GM12878 (cell line): ENCODE data around the gene IL17RE. TPM values are rescaled to one million over a fixed set of nuclear protein-coding genes. Genes with fewer than 3 reads are reported as not detected.

Experiments used
- ATAC-seq: fragments of 200-7000 bp; cut with Tn5 transposase; 3 replicates; pipeline ENCODE4 v1.9.1; 2020; ENCODE audit warnings: mild to moderate bottlenecking, moderate library complexity
- BruUV-seq: library from RNA; stranded (reverse); fragments of 400-500 nt; replicated peaks from 2 replicates; lab custom pipeline; 2021; lab: Mats Ljungman, UMichigan
- CTCF ChIA-PET: fragments of 300-600 bp; sonication (Branson Sonifier 250); formaldehyde crosslinking; extraction: SDS; loops from one replicate; lab custom pipeline; 2021; ENCODE audit warnings: inconsistent platforms; lab: Yijun Ruan, JAX
- POLR2A ChIA-PET: fragments of 350-600 bp; formaldehyde crosslinking; extraction: SDS; loops from one replicate; lab custom pipeline; 2021; ENCODE audit warnings: inconsistent platforms; lab: Charles Lee
- RAD21 ChIA-PET: fragments of 300-600 bp; sonication (Branson Sonifier 250); formaldehyde crosslinking; loops from one replicate; lab custom pipeline; 2023; ENCODE audit warnings: antibody characterized with exemption; ENCODE audit not compliant: unreplicated experiment; lab: Charles Lee
- SMC1A ChIA-PET: fragments of 300-600 bp; sonication (Branson Sonifier 250); formaldehyde crosslinking; loops from one replicate; lab custom pipeline; 2023; ENCODE audit not compliant: unreplicated experiment, uncharacterized antibody; lab: Charles Lee
- DNase-seq: peaks from one replicate; pipeline ENCODE4 v3.0.0-alpha.2; 2011; ENCODE audit warnings: low read depth, low spot score
- FAIRE-seq: peaks from 3 replicates; lab custom pipeline; 2011; peaks lifted over from hg19 to GRCh38; lab: Jason Lieb, UNC
- H2AFZ ChIP-seq: 2 replicates; pipeline ENCODE4 v1.6.0; 2011; ENCODE audit warnings: low read depth, low read length, control low read depth; ENCODE audit not compliant: control insufficient read depth
- H3K27ac ChIP-seq: 2 replicates; pipeline ENCODE4 v1.5.1; 2011; ENCODE audit warnings: control low read depth; ENCODE audit not compliant: control insufficient read depth, insufficient read depth
- H3K27me3 ChIP-seq, 2 experiments: replicated peaks in 1 of 2; 2 replicates each; pipeline versions ENCODE4 v1.6.0 to v1.6.1; 2011; ENCODE audit warnings: low read length in 1 of 2; ENCODE audit not compliant: control insufficient read depth in 2 of 2, insufficient read depth in 2 of 2
- H3K36me3 ChIP-seq, 2 experiments: 2 replicates each; pipeline ENCODE4 v1.5.1; 2011; ENCODE audit warnings: low read length in 1 of 2; ENCODE audit not compliant: control insufficient read depth in 2 of 2, insufficient read depth in 2 of 2
- H3K4me1 ChIP-seq: 2 replicates; pipeline ENCODE4 v1.6.1; 2011; ENCODE audit warnings: mild to moderate bottlenecking, low read length, moderate library complexity, mixed read lengths; ENCODE audit not compliant: control insufficient read depth, insufficient read depth
- H3K4me2 ChIP-seq: 2 replicates; pipeline ENCODE4 v1.6.0; 2011; ENCODE audit warnings: control low read depth; ENCODE audit not compliant: control insufficient read depth, insufficient read depth
- H3K4me3 ChIP-seq: fragments of 200-600 bp; sonication (generic); 2 replicates; pipeline ENCODE4 v1.5.1; 2016
- H3K79me2 ChIP-seq: 2 replicates; pipeline ENCODE4 v1.6.0; 2011; ENCODE audit warnings: low read length; ENCODE audit not compliant: control insufficient read depth, insufficient read depth
- H3K9ac ChIP-seq: 2 replicates; pipeline ENCODE4 v1.8.0; 2011; ENCODE audit warnings: low read length, control low read depth, mixed read lengths; ENCODE audit not compliant: control insufficient read depth, insufficient read depth
- H3K9me3 ChIP-seq: replicated peaks from 3 replicates; pipeline ENCODE4 v1.5.1; 2011; ENCODE audit warnings: mild to moderate bottlenecking, low read length; ENCODE audit not compliant: control insufficient read depth, insufficient read depth
- H4K20me1 ChIP-seq: 2 replicates; pipeline ENCODE4 v1.6.0; 2011; ENCODE audit not compliant: control insufficient read depth, insufficient read depth
- DPF2 ChIP-seq: fragments of 450-650 bp; IDR thresholded peaks from 2 replicates; pipeline ENCODE4 v1.6.1; 2017; ENCODE audit warnings: mild to moderate bottlenecking
- POLR2A ChIP-seq: IDR thresholded peaks from 2 replicates; pipeline ENCODE4 v1.6.1; 2011; ENCODE audit warnings: low read depth, mild to moderate bottlenecking, low read length
- POLR2AphosphoS2 ChIP-seq: IDR thresholded peaks from 2 replicates; pipeline ENCODE4 v1.6.1; 2011; ENCODE audit warnings: low read depth, mild to moderate bottlenecking, low read length, improper control_type of control experiment, moderate library complexity
- SMAD1 ChIP-seq: fragments of 450-650 bp; IDR thresholded peaks from 2 replicates; pipeline ENCODE4 v1.6.1; 2018; ENCODE audit warnings: mild to moderate bottlenecking, low read depth; ENCODE audit not compliant: partially characterized antibody
- STAT3 ChIP-seq: IDR thresholded peaks from 2 replicates; pipeline ENCODE4 v1.6.1; 2011; ENCODE audit warnings: low read depth, low read length, improper control_type of control experiment
- SUPT20H ChIP-seq: IDR thresholded peaks from 2 replicates; pipeline ENCODE4 v1.6.1; 2011; ENCODE audit warnings: low read depth, mild to moderate bottlenecking, low read length, moderate library complexity, borderline replicate concordance; ENCODE audit not compliant: control insufficient read depth
- ZZZ3 ChIP-seq: IDR thresholded peaks from 2 replicates; pipeline ENCODE4 v1.6.1; 2011; ENCODE audit warnings: low read depth; ENCODE audit not compliant: control insufficient read depth, insufficient read length
- WGBS: methylation state at CpG from one replicate; pipeline ENCODE4 v1.1.6; 2016; ENCODE audit warnings: low lambda C conversion rate; ENCODE audit not compliant: insufficient replicate concordance, insufficient coverage; ENCODE audit errors: missing lambda C conversion rate; 5-methylcytosine and 5-hydroxymethylcytosine counted together
- in situ Hi-C: fragments of 300-500 bp; cut with MboI; formaldehyde crosslinking; loops from 9 replicates; pipeline ENCODE4 v1.14.3; 2018; ENCODE audit warnings: mixed read lengths
- intact Hi-C: fragments of 100-400 bp; cut with micrococcal nuclease; formaldehyde crosslinking; loops from one replicate; pipeline ENCODE4 v1.14.2; 2022; ENCODE audit not compliant: unreplicated experiment
- polyA plus RNA-seq, 11 experiments: library from polyadenylated mRNA; depleted of rRNA in 4 of 11; unstranded in 6 of 11; stranded (reverse) in 5 of 11; fragments of >200 nt; fragmentation: Nextera tagmentation in 4 of 11; fragmentation: Illumina TruSeq in 1 of 11; extraction: Ambion mirVana in 4 of 11; extraction: Trizol in 1 of 11; gene quantifications; 1 replicate in 1 of 11; 2 replicates in 10 of 11; pipeline versions ENCODE4 v1.2.1 to v1.2.3, GENCODE V29; 2011 to 2016; ENCODE audit warnings: inconsistent platforms in 2 of 11, missing spikeins in 2 of 11, low read depth in 1 of 11
- total RNA-seq, 4 experiments: library from RNA; depleted of rRNA in 3 of 4; stranded (reverse); fragments of >200 nt in 3 of 4; fragmentation: Illumina TruSeq in 1 of 4; extraction: Trizol in 1 of 4; gene quantifications; 2 replicates each; pipeline versions ENCODE4 v1.2.1 to v1.2.3, GENCODE V29; 2013 to 2021

The IL17RE gene
- total and polyA plus RNA-seq, 10 of the 15 experiments (the other 5 are each of a cell fraction or from before 2014, with no cell fraction given): 0.04 to 0.51 (median 0.12) TPM; not detected in 2

DNA sequence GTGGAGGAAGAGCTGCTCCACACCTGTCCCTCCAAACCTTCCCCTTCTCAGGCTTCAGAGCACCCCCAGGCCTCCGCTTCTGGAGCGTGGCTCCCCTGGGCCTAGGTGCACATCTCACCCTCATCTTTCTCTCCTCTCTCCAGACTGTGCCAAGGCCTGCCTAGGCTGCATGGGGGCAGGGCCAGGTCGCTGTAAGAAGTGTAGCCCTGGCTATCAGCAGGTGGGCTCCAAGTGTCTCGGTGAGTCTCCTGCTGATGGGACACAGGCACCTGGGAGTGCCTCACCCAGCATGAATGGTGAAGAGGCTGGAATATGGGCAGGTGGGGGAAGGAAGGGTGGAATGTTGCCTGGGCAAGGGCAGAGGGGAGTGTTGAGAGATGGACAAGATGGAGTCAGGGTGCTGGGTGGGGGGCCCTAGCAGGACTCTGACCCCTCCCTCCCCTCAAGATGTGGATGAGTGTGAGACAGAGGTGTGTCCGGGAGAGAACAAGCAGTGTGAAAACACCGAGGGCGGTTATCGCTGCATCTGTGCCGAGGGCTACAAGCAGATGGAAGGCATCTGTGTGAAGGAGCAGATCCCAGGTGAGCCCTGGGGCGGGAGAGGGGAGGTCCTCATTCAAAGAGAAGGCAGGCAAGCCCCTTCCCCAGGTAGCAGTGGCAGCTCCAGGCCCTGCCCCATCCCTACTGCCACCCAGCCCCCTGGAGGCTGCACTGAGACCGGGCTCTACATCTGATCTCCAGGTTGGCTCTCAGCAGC is 40.5 kb downstream of the IL17RE start:
- ATAC-seq (no peak; the same call in 2 of the 3 replicates), FAIRE-seq (no peak), DNase-seq (no peak)
- RAD21 ChIA-PET: interaction anchor here (1.4 kb wide), 1 partner anchor 10 kb away, joined by 7 read pairs; the partner anchor contains the start of gene CRELD1
- H3K9ac ChIP-seq: no peak overlapping the region
- CTCF ChIA-PET: interaction anchor here (2.2 kb wide), 1 partner anchor 11 kb away, joined by 6 read pairs; no protein-coding TSS in a partner anchor
- no peak overlapping the region for H2AFZ ChIP-seq
- peaks cover 0 to 4% of the 10 kb centered on the region in 2 experiments; a peak in 3 of 4 replicates for H3K36me3 ChIP-seq
- POLR2A ChIA-PET: interaction anchor here (1.4 kb wide), 2 partner anchors 8 to 11 kb away, joined by 4 to 5 read pairs; no protein-coding TSS in a partner anchor
- H3K79me2 ChIP-seq: no peaks in the 10 kb centered on the region
- no peaks in the 10 kb centered on the region for H3K4me1 ChIP-seq
- in situ Hi-C loops (no loop called here), intact Hi-C loops (no loop called here)
- H3K4me2 ChIP-seq: no peak overlapping the region
- H3K9me3 ChIP-seq: no peaks in the 10 kb centered on the region
- no TSS peak for BruUV-seq
- H3K4me3 ChIP-seq: no peak overlapping the region
- no peak for TF ChIP-seq SUPT20H
- TF ChIP-seq POLR2A: peak; percentile 46; the same call in 1 of the 2 replicates
- H3K27me3 ChIP-seq: no peaks in the 10 kb centered on the region
- H3K27ac ChIP-seq: no peak overlapping the region
- no peaks in the 10 kb centered on the region for H4K20me1 ChIP-seq
- SMC1A ChIA-PET: no interaction called here
- WGBS: over 99% methylated on average over 8 of the region's 11 CpGs

GRCh38 chr3:9944271-9944670 is 41.6 kb downstream of the IL17RE start:
- 93% methylated on average over 11 of the region's 11 CpGs for WGBS
- H3K27ac ChIP-seq: no peak overlapping the region
- CTCF ChIA-PET: interaction anchor here (0.5 kb wide), 1 partner anchor 39 kb away, joined by 3 read pairs; no protein-coding TSS in a partner anchor
- H3K4me2 ChIP-seq: no peak overlapping the region
- H3K4me3 ChIP-seq: no peak overlapping the region
- RAD21 ChIA-PET: no interaction called here
- intact Hi-C loops (no loop called here), in situ Hi-C loops (no loop called here)
- FAIRE-seq: no peak
- SMC1A ChIA-PET: interaction anchor here (1.1 kb wide), 1 partner anchor 12 kb away, joined by 4 read pairs; no protein-coding TSS in a partner anchor
- H3K4me1 ChIP-seq: no peaks in the 10 kb centered on the region
- no peak for DNase-seq
- no peaks in the 10 kb centered on the region for H3K79me2 ChIP-seq
- no peaks in the 10 kb centered on the region for H3K9me3 ChIP-seq
- H4K20me1 ChIP-seq: no peaks in the 10 kb centered on the region
- POLR2A ChIA-PET: no interaction called here
- no peak overlapping the region for H2AFZ ChIP-seq
- H3K27me3 ChIP-seq: no peaks in the 10 kb centered on the region
- H3K36me3 ChIP-seq: peaks cover 0 to 4% of the 10 kb centered on the region in 2 experiments; a peak in 3 of 4 replicates
- ATAC-seq: no peak
- H3K9ac ChIP-seq: no peak overlapping the region
- no TSS peak for BruUV-seq
- TF ChIP-seq SMAD1 (no peak), DPF2 (no peak), POLR2AphosphoS2 (0 out of 2 replicates have a peak, but pooled peaks have one; percentile 33), POLR2A (peak; percentile 56; the same call in 1 of the 2 replicates), STAT3 (no peak), ZZZ3 (no peak)
